ENCODE data around the gene CNTNAP5. TPM values are rescaled to one million over a fixed set of nuclear protein-coding genes. Genes with fewer than 3 reads are reported as not detected.

CNTNAP5 gene
- total RNA-seq, 1 experiment from 2014 or later = not detected

DNA sequence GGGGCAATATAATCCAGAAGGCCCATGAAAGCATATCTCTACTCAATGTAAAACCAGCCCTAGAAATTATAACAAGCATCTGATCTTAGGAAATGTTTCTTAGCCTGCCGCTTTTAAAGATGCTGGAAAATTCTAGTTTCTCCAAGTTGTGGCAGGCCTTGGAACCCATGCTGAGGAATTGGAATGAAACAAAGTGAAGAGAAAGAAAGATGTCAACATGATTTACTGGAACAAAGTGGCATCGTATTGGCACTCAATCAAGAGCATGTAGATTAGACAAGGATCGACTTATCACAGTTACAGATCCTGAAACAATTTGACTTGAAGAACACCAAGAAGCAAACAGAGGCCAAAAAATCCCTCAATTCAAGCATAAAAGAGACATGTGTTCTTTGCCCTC lies 28.7 kb downstream of the CNTNAP5 start:
- no peak for DNase-seq (ENCODE audit: low read depth)

DNA sequence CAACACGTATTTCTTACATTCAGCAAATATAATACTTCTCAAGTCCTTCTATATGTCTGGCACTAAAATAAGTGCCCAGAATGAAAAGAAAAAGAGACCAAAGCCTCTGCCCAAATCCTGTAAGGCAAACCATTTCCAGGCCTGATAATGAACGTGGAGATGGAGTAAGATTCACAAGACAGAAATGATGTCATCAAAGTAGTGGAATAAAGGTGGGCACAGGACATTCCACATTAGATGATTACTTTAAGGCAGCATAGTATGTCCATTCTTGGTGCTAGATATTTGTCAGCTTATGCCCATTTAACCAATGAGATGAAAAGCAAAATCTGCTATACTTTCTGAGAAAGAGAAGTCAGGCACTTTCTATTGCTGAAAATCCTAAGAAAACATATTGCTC lies 38.5 kb downstream of the CNTNAP5 start:
- no peak for DNase-seq (ENCODE audit: low read depth)

DNA sequence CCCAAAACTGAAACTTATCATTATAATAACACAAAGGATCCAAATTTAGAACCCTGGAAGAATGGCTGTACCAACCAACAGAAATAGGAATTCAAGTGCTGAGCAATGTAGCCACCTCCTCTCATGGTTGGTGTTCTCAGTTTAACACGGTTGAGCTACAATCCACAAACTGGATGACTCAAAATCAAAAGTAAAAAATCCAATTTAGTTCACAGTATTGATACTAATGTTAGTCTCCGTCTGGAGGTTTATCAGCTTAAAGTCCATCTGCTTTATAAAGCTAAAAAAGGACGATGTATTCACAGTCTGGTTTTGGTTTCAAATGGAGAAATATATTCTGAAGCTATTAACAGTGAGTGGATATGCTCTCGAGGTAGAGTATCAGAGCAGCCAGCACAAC lies 40.5 kb downstream of the CNTNAP5 start:
- DNase-seq (ENCODE audit: low read depth) = no peak

DNA sequence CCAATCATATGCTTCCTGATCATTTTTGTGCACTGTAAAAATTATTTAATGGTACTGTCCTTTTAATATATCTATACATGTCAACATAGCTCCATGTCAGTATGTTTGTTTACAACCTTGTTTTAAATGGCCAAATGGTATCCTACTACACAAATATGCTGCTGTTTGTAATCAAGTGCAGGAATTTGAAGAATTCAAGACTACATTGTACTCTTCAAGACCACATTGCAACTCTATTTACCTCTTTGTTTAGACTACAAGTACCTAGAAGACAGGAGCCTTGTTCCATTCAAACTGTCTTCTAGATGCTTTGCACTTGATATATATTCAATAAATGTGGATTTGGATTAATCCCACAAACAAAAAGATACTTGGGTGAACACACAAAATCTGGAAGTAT lies 41.7 kb downstream of the CNTNAP5 start:
- DNase-seq (ENCODE audit: low read depth) = no peak

DNA sequence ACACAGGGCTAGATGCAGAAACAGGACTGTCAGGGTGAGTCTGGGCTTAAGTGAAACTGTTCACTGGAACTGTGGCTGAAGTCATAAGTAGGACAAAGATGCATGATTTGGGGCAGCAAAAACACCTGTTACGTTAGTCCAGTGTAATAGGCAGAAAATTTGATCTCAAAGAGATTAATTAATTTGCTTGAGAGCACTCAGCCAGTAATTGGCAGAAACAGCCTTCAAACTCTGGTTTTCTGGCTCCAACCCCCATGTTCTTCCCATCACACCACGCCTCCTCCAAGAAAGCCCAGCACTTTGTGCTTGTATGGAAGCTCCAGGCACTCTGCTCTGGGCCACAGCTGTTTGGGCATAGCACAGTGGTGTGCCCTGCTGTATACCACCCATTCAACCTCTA lies 54.0 kb downstream of the CNTNAP5 start:
- no peak for DNase-seq (ENCODE audit: low read depth)

DNA sequence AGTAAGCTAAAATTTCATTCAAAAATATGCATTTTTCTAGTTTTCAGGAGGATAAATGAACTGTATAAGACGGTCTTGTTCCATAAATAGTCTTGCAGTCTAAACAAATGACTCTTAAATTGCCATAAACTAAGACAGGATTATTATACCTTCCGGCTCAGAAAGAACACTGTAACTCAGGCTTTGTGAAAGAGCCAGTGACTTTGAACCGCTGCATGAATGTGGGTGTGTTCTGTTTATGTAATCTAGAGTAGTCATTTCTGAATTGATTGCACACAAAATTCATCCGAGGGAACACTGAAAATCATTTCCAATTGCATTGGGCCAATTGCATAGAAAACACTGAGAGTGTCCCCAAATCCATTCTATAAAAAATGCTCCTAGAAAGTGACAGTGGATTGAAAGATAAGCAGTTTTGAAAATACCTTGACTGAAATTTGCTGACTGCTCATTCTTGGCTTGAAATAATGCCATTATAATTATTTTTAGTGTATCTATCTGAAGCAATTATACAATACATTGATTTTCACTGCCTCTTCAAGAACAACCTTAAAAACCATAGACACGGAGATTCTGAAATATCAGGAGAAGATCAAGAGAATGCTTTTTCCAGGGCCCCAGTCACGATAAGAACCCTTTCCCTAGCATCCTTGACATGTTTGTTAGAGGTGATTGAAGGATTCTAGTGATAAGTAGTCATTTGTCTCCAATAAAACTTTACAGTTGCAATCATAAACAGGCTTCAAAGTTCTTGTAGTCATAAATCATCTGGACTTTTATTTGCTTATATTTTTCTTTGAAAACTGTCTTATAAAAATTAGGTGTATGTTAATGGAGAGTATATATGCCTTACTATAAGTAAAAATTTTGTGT lies 55.4 kb downstream of the CNTNAP5 start:
- no peak for DNase-seq (ENCODE audit: low read depth)

DNA sequence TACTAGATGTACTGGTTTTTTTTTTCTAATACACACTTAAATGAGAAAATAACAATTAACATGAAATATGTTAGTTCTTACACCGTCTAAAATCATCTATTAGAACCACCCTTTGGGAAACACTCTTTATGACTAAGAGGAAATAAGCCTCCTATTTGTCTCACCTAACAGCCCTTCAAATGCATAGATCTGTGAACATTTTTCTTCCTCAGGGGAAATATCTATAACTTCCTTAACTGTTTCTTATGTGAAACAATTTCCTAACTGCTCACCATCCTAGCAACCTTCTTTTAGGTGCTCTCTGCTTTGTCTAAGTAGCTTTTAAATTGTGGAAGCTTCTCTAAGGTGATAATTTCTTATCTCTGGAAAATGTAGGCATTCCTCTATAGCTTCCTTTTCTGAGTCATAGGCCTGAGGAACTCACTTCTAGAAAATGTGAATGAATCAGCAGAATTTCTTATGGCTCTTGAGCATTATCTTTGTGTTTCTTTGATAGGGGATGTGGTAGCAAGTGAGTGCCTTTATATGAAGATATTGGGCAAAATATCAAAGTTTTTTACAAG lies 56.1 kb downstream of the CNTNAP5 start:
- no peak for DNase-seq (ENCODE audit: low read depth)

DNA sequence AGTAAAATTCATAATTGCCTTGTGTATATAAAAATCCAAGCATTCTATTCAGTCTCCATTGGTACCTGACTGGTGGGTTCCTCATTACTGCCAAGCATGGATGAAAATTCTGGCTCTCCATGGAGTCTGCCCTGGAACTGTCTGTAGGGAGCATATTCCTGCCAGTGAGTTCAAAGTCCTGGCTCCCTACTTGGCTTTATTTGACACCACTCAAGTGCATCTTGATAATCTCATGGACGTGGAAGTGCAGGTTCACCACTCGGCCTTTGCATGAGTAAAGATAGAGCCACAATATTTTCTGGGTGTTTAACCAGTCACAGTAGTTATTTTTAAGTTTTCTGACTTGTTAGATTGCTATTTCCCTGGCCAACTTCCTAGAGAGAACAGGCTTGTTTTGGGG lies 63.5 kb downstream of the CNTNAP5 start:
- no peak for DNase-seq (ENCODE audit: low read depth)

DNA sequence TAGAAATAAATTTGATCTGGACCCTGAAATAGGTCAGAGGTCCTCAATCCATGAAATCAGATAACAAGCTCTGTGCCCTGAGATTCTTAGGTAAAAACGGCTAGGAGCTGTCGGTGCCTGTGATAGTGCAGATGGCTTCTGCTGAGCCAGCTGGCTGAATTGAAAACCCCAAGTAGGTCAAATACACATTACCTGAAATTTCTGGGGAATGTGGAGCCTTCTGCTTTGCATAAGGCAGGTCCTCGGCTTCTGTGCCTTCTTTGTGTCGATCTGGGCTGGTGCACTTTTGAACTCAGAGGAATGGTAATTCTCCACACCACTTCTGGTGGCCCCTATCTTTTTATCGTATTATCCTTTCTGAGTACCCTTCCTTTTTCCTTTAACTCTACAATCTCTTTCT lies 66.6 kb downstream of the CNTNAP5 start:
- no peak for DNase-seq (ENCODE audit: low read depth)

DNA sequence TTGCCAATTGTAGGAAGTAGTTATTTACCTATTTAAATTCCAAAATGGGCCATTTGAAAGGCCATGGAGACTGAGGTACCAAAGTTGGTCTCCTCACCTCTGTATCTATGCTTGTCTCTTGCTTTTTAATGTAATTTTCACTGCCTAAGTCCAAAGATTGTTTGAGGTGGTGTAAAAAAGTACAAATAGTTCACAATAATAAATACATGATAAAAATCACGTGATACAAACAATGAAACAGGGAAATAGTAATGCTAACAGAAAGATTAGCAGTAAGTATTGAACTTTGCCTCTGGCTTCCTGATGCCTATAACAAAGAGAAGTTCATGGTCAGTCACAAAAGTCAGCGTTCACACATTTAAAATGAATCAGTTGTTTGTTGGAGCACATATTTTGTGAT lies 67.6 kb downstream of the CNTNAP5 start:
- no peak for DNase-seq (ENCODE audit: low read depth)

DNA sequence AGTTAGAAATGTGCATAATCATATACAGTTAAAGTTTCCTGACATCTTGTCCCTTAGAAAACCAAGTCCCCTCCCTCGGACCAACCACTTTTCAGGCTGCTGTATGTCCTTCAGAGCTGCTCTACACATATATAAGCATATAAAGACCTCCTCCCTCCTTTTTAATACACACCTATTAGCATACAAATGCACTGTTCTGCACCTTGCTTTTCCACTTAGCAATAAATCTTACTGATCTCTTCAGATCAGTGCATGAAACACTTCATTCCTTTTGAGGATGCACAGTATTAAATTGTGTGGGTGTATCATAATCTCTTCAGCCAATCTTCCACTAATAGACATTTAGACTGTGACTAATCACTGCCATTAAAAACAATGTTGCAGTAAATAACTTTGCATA lies 79.8 kb downstream of the CNTNAP5 start:
- DNase-seq (ENCODE audit: low read depth) = no peak

DNA sequence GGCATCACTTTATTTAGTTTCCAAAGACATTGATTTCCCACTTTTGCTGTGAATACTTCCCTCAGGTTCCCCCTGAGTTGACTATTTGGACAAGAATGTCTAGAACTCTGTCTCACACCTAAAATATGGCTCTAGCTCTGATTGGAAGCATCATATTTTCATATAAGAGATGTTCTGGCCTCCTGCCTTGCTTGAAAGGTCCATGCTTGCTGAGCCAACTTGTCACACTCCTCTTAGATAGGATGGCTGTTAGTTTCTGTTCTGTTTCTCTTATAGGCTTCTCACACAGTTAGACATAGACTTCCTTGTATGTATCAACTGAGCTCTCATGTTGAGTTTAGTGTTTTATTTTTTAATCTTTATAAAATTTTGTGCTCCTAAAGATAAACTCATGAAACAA lies 87.1 kb downstream of the CNTNAP5 start:
- DNase-seq (ENCODE audit: low read depth) = no peak

DNA sequence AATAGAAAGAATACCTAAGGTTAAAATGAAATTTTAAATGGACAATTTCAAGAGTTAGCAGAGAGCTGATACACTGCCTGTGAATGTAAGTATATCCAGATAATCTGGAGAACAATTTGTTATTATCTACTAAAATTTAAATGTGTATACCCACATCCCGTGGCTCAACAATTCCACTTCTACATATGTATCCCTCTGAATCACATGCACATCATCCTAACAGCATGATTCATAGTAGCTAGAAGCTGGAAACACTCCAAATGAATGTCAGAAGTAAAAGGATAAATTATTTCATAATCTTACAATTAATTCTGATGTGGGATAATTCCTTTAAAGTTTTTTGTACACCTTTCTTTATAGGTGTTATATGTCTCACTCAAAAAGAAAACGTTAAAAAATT lies 87.9 kb downstream of the CNTNAP5 start:
- no peak for DNase-seq (ENCODE audit: low read depth)

DNA sequence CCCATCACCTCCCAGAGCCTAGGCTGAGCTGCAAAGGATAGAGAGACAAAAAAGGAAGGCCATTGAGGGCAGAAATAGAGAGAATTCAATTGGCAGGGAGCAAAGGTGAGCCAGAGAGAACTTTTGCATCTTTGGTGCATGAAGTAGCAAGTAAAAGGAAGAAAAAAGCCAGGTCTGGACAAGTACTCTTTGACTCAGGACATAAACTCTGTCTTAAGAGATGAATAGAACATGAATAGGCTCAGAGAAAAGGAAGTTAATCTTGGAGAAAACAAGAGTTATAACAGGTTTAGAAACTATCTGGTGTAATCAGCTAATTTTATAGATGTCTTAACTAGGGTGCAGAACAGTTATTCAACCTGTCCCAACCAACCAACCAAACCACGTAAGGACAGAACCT lies 95.2 kb downstream of the CNTNAP5 start:
- no peak for DNase-seq (ENCODE audit: low read depth)

DNA sequence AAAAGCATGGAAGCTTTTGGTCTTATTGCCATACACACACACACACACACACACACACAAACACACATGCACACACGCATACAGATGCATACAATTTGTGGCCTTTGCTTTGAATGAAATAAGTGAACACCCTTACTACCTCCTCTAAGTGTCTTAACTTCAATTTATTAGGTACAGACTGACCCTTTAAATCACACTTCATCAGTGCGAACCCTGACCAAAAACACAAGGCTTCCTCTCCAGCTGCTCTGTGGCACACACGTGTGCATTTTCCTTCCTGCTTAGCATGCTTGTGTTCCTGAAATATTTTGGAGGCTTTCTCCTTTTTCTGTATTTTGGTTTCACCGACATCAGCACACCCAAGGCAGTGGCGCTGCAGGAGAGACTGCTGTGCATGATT lies 96.0 kb downstream of the CNTNAP5 start:
- DNase-seq (ENCODE audit: low read depth) = no peak

DNA sequence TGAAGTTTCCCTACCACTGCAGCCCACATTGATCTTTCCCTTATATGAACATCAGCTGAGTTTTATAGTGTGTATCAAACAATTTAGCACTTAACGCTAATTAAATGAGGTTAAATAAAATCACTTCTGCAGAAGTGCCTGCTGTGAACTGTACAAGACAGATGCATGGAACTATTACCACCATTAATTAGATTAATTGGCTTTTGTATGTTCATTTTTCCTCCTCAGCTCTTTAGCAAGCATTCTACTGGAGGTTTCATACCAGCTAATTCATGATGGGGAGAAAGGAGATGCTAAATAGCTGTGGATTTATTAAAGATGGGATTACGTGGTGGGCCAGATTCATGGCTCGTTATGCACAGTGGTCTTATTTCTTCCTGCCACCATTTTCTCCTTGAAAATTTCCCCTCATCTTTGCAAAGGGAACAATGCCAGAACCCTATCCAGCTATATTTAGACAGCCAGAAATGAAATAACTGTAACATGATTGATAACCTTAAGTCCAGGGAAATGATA lies 96.7 kb downstream of the CNTNAP5 start:
- no peak for DNase-seq (ENCODE audit: low read depth)

DNA sequence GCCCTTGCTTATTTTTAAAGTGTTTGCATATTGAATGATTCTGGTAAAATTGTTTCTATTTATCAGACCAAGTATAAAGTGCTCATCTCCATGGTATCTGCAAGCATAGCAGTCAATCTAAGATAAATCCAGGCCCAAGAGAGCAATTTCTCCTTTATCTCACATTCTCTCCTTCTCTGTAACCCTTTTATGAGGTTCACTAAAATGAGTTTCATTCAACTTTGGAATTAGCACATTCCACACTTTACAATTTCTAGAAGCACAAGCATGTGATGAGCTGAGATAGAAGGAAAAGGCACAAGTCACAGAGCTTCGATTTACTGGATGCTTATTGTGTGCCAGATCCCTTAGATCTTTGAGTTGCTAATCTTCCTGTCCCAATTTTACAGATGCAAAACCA lies 97.3 kb downstream of the CNTNAP5 start:
- DNase-seq (ENCODE audit: low read depth) = no peak

DNA sequence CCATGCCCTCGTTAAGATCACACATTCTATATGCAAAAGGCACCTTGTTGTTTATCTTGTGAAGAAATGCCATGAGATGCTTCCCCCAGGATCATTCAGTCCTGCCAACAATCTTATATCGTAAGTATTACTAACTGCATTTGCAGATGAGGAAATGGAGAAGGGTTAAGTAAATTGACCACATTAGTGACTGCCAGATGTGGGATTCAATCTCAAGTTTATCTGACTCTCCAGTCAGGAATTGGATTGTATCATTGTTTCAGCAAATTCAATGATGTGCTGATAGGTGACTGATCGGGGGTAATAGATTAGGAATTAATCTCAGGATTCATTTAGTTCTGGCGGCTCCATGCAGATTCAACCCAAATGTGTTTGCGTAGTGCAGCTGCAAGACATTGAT lies 106.2 kb downstream of the CNTNAP5 start:
- DNase-seq (ENCODE audit: low read depth) = no peak

DNA sequence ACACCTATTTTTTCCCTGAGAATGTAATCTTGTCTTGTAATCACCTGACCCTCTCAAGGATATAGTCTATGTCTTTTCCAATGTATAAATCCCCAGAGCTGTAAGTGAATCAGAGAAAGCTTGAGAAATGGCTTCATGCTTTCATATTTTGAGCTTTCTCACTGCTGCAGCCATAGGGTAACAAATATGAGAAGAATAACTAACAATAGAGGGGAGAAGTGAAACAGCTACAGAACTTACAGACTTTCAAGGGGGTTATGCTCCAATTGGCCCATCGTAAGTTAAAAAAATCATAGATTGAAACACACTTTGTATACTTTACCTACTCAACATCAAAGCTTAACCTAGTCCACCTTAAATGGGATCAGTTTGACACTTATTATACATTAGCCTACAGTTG lies 111.0 kb downstream of the CNTNAP5 start:
- DNase-seq (ENCODE audit: low read depth) = no peak

DNA sequence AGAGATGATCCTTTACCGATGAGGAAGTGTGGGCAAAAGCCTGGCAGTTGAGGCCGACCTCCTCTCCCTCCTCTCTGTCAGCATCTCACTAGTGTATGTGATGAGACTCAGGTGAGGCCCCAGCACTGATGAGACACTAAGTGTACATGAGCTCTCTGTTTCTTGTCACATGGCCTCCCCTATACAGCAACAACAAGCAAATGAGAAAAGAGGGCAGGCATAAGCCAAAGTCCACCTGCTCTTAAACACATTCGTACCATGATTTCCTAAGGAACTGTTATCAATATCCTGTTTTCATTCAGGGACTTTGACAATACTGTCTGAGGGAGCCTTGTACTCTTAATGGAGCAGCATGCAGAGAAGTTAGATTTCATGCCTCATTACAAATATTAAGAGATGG lies 113.0 kb downstream of the CNTNAP5 start:
- no peak for DNase-seq (ENCODE audit: low read depth)

DNA sequence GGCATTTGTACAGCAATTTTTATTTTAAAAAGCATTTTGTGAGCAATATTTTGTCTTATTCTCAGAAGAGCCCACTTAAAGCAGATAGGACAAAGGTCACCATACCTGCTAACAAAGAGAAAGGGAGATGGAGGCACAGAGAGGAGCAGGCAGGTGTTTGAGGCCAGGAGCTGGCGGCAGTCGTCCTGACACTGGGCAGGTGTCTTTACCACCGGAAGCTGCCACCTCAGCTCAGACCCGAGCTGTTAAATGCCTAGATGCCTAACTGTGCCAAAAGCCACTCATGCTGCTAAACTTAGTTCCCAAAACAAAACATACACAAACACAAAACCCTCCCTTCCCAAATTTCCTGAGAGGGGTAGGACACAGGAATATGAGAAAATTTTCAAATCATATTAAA lies 120.9 kb downstream of the CNTNAP5 start:
- DNase-seq (ENCODE audit: low read depth) = no peak

DNA sequence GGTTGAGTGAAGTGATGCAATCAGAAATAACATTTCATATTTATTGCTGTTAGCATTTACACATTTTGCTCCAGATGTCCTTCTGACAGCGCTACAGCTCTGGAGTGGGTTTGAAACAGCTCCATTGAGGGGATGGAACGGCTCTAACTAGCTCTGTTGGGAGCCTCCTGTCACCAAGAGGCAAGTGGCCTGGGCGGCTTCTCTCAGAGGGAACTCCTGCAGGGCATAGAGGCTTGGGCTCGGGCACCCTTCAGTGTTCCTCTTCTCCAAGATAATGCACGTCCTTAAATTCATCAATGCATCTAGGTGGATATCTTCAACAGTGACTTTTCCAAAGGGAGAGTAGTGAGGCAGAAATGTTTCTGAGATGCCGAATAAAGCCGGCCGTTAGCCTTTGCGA lies 122.5 kb downstream of the CNTNAP5 start:
- no peak for DNase-seq (ENCODE audit: low read depth)

DNA sequence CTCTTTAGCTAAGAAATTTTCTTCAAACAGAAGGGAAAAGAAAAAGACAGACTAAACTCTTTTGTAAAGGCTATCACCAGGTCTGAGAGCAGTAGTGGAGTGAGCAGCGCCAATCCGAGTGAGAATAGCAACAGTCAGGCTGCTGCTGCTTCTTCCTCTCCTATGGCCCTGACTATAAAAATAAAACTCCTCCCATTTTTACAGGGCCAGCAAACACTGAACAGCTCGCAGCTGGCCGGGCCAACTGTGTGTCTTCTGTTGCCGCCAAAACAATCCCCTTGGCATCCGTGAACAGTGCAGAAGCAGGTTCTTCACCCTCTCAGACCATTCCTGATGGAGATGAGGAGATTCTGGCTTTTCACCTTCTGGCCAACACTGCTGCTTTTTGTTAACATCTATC lies 124.5 kb downstream of the CNTNAP5 start:
- DNase-seq (ENCODE audit: low read depth) = no peak

Measured in LHCN-M2 (cell line).